HepG2 (cell line): ENCODE data around the gene ARMC5. TPM values are rescaled to one million over a fixed set of nuclear protein-coding genes. Genes with fewer than 3 reads are reported as not detected.

Experiments
- ARNT ChIP-seq: fragments of 450-650 bp; IDR thresholded peaks from 2 replicates; pipeline ENCODE4 v1.6.1; 2017
- ARNTL ChIP-seq: sonication (generic); formaldehyde crosslinking; IDR thresholded peaks from 2 replicates; pipeline ENCODE4 v1.4.0; 2020; ENCODE audit warnings: mild to moderate bottlenecking, missing genetic modification reagents
- ATF1 ChIP-seq: IDR thresholded peaks from 2 replicates; pipeline ENCODE4 v1.6.1; 2016; ENCODE audit warnings: mild to moderate bottlenecking, control low read depth
- ESRRA ChIP-seq: sonication (generic); formaldehyde crosslinking; IDR thresholded peaks from 2 replicates; pipeline ENCODE4 v1.5.1; 2020; ENCODE audit warnings: mild to moderate bottlenecking, low read depth, missing genetic modification reagents
- MATR3 ChIP-seq: sonication (generic); formaldehyde crosslinking; IDR thresholded peaks from 2 replicates; pipeline ENCODE4 v1.4.0; 2020; ENCODE audit warnings: missing genetic modification reagents
- RBAK ChIP-seq: sonication (generic); formaldehyde crosslinking; IDR thresholded peaks from 2 replicates; pipeline ENCODE4 v1.5.1; 2020; ENCODE audit warnings: mild to moderate bottlenecking, missing genetic modification reagents
- SALL2 ChIP-seq: sonication (generic); formaldehyde crosslinking; IDR thresholded peaks from 2 replicates; pipeline ENCODE4 v1.8.1; 2023; ENCODE audit warnings: mild to moderate bottlenecking, missing genetic modification reagents, inconsistent platforms
- ZFP1 ChIP-seq: IDR thresholded peaks from 2 replicates; pipeline ENCODE4 v1.6.1; 2016
- ZKSCAN8 ChIP-seq: IDR thresholded peaks from 2 replicates; pipeline ENCODE4 v1.6.1; 2016; ENCODE audit warnings: borderline replicate concordance, missing genetic modification reagents, missing compliant biosample characterization
- polyA plus RNA-seq, 8 experiments: library from polyadenylated mRNA; depleted of rRNA in 3 of 8; stranded (reverse) in 7 of 8; unstranded in 1 of 8; fragments of >200 nt; fragmentation: Illumina TruSeq in 4 of 8; extraction: Trizol in 4 of 8; gene quantifications; 2 replicates each; pipeline versions ENCODE4 v1.2.1 to v1.2.3, GENCODE V29; 2011 to 2016; ENCODE audit warnings: low read depth in 4 of 8, missing spikeins in 1 of 8, mixed read lengths in 1 of 8; ENCODE audit not compliant: insufficient read depth in 1 of 8
- total RNA-seq, 5 experiments: library from RNA; depleted of rRNA; stranded (reverse); fragments of >200 nt; fragmentation: Illumina TruSeq; extraction: Trizol; gene quantifications; 2 replicates each; pipeline ENCODE4 v1.2.3, GENCODE V29; 2016; ENCODE audit warnings: low read depth in 1 of 5
- TF ChIP-seq, protein P1 (sequence below): sonication (generic); formaldehyde crosslinking; IDR thresholded peaks from 2 replicates; pipeline ENCODE4 v1.4.0; 2020; ENCODE audit warnings: missing genetic modification reagents
- TF ChIP-seq, protein P2 (sequence below), 2 experiments: fragments of 450-650 bp in 1 of 2; sonication (generic) in 1 of 2; formaldehyde crosslinking in 1 of 2; IDR thresholded peaks; 2 replicates each; pipeline versions ENCODE4 v1.6.1 to v1.8.0; 2016 to 2022; ENCODE audit warnings: antibody characterized with exemption in 1 of 2, mild to moderate bottlenecking in 1 of 2, missing genetic modification reagents in 1 of 2
- TF ChIP-seq, protein P3 (sequence below): sonication (generic); formaldehyde crosslinking; IDR thresholded peaks from 2 replicates; pipeline ENCODE4 v1.5.0; 2020; ENCODE audit warnings: missing genetic modification reagents
- TF ChIP-seq, protein P4 (sequence below): sonication (generic); formaldehyde crosslinking; IDR thresholded peaks from 2 replicates; pipeline ENCODE4; 2020; ENCODE audit warnings: missing genetic modification reagents, mild to moderate bottlenecking, borderline replicate concordance

ARMC5 gene
- total and polyA plus RNA-seq, 2 of the 13 experiments (the other 11 are each of a cell fraction or from before 2014, with no cell fraction given) = 10.8 to 22.3 TPM

DNA sequence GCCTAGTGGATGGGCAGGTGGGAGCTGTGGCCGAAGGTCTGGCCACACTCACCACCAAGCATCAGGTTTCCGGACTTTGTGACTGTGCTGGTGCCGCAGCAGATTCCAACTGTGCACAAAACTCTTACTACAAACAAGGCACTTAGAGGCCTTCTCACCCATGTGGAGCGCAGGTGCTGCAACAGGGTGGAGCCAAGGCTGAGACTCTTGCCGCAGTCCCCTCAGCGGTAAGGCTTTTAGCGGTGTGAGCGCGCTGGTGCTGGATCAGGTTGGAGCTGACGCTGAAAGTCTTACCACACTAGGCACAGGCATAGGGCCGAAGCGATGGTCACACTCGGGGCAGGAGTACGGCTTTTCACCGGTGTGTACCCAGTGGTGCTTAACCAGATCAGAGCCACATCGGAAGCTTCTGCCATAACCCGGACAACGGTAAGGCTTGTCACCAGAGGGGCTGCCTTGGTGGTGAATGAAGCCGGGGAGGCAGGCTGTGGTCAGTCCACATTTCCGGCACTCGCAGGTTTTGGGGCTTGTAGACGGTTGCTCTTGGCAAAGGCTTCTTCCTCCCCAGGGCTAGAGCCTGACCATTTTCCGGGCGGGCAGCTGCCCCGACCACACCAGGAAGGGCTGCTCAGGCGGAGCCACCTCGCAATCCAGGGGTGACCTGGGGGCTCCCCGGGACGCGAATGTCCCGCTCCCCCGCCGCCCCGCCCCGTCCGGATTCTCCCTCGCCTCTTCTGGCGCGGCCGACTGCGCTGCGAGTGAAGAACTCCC lies 1.0 kb upstream of the ARMC5 start (continued):
- TF ChIP-seq, protein P1, sequence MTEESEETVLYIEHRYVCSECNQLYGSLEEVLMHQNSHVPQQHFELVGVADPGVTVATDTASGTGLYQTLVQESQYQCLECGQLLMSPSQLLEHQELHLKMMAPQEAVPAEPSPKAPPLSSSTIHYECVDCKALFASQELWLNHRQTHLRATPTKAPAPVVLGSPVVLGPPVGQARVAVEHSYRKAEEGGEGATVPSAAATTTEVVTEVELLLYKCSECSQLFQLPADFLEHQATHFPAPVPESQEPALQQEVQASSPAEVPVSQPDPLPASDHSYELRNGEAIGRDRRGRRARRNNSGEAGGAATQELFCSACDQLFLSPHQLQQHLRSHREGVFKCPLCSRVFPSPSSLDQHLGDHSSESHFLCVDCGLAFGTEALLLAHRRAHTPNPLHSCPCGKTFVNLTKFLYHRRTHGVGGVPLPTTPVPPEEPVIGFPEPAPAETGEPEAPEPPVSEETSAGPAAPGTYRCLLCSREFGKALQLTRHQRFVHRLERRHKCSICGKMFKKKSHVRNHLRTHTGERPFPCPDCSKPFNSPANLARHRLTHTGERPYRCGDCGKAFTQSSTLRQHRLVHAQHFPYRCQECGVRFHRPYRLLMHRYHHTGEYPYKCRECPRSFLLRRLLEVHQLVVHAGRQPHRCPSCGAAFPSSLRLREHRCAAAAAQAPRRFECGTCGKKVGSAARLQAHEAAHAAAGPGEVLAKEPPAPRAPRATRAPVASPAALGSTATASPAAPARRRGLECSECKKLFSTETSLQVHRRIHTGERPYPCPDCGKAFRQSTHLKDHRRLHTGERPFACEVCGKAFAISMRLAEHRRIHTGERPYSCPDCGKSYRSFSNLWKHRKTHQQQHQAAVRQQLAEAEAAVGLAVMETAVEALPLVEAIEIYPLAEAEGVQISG (CRISPR knock-in tag) = peak; percentile 82
- TF ChIP-seq, protein P2, sequence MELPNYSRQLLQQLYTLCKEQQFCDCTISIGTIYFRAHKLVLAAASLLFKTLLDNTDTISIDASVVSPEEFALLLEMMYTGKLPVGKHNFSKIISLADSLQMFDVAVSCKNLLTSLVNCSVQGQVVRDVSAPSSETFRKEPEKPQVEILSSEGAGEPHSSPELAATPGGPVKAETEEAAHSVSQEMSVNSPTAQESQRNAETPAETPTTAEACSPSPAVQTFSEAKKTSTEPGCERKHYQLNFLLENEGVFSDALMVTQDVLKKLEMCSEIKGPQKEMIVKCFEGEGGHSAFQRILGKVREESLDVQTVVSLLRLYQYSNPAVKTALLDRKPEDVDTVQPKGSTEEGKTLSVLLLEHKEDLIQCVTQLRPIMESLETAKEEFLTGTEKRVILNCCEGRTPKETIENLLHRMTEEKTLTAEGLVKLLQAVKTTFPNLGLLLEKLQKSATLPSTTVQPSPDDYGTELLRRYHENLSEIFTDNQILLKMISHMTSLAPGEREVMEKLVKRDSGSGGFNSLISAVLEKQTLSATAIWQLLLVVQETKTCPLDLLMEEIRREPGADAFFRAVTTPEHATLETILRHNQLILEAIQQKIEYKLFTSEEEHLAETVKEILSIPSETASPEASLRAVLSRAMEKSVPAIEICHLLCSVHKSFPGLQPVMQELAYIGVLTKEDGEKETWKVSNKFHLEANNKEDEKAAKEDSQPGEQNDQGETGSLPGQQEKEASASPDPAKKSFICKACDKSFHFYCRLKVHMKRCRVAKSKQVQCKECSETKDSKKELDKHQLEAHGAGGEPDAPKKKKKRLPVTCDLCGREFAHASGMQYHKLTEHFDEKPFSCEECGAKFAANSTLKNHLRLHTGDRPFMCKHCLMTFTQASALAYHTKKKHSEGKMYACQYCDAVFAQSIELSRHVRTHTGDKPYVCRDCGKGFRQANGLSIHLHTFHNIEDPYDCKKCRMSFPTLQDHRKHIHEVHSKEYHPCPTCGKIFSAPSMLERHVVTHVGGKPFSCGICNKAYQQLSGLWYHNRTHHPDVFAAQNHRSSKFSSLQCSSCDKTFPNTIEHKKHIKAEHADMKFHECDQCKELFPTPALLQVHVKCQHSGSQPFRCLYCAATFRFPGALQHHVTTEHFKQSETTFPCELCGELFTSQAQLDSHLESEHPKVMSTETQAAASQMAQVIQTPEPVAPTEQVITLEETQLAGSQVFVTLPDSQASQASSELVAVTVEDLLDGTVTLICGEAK (IDR thresholded peaks at IDR 0.05) = no peak
- TF ChIP-seq, protein P2 (CRISPR knock-in tag; IDR thresholded peaks at IDR 0.05) = peak; percentile 83
- TF ChIP-seq, protein P3, sequence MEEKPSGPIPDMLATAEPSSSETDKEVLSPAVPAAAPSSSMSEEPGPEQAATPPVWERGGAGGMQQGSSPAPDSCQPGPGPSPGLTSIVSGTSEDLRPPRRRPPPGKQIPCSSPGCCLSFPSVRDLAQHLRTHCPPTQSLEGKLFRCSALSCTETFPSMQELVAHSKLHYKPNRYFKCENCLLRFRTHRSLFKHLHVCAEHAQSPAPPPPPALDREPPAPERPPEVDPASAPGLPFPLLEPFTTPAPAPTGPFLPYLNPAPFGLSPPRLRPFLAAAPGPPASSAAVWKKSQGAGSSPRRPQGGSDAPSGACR (CRISPR knock-in tag) = peak; percentile 94
- TF ChIP-seq SALL2 (CRISPR knock-in tag) = no peak
- TF ChIP-seq ATF1 (CRISPR knock-in tag) = no peak
- TF ChIP-seq, protein P4, sequence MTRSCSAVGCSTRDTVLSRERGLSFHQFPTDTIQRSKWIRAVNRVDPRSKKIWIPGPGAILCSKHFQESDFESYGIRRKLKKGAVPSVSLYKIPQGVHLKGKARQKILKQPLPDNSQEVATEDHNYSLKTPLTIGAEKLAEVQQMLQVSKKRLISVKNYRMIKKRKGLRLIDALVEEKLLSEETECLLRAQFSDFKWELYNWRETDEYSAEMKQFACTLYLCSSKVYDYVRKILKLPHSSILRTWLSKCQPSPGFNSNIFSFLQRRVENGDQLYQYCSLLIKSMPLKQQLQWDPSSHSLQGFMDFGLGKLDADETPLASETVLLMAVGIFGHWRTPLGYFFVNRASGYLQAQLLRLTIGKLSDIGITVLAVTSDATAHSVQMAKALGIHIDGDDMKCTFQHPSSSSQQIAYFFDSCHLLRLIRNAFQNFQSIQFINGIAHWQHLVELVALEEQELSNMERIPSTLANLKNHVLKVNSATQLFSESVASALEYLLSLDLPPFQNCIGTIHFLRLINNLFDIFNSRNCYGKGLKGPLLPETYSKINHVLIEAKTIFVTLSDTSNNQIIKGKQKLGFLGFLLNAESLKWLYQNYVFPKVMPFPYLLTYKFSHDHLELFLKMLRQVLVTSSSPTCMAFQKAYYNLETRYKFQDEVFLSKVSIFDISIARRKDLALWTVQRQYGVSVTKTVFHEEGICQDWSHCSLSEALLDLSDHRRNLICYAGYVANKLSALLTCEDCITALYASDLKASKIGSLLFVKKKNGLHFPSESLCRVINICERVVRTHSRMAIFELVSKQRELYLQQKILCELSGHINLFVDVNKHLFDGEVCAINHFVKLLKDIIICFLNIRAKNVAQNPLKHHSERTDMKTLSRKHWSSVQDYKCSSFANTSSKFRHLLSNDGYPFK = peak; percentile 55; the same call in 1 of the 2 replicates
- peak; percentile 84; the same call in 1 of the 2 replicates for TF ChIP-seq RBAK
- peak; percentile 62; the same call in 1 of the 2 replicates for TF ChIP-seq ARNTL (CRISPR knock-in tag)
- peak; percentile 88 for TF ChIP-seq ESRRA (CRISPR knock-in tag)
- no peak for TF ChIP-seq ARNT
- no peak for TF ChIP-seq MATR3 (CRISPR knock-in tag)
- TF ChIP-seq ZKSCAN8 (CRISPR knock-in tag) = peak; percentile 81; the same call in 1 of the 2 replicates
- TF ChIP-seq ZFP1 (CRISPR knock-in tag) = peak; percentile 88
